Mucosa of rectum (tissue), 2 donors: Measurements from ENCODE around the gene TBC1D16.

ENCODE experiments used
- H3K27ac ChIP-seq, 2 donors: one replicate each; pipeline ENCODE4 v1.7.0; 2013; ENCODE audit warnings: inconsistent platforms in 2 of 2, low read depth in 2 of 2, low read length in 2 of 2
- H3K27me3 ChIP-seq, 2 donors: one replicate each; pipeline ENCODE4 v1.7.0; 2013; ENCODE audit warnings: low read length in 2 of 2; ENCODE audit not compliant: control insufficient read depth in 2 of 2, insufficient read depth in 2 of 2
- H3K36me3 ChIP-seq, 2 donors: one replicate each; pipeline ENCODE4 v1.7.0; 2013; ENCODE audit warnings: low read length in 2 of 2; ENCODE audit not compliant: control insufficient read depth in 2 of 2, insufficient read depth in 2 of 2
- H3K4me1 ChIP-seq, 2 donors: one replicate each; pipeline ENCODE4 v1.7.0; 2013; ENCODE audit warnings: low read length in 2 of 2, mild to moderate bottlenecking in 1 of 2; ENCODE audit not compliant: control insufficient read depth in 2 of 2, insufficient read depth in 2 of 2
- H3K4me3 ChIP-seq, 2 donors: one replicate each; pipeline ENCODE4 v1.7.0; 2013; ENCODE audit warnings: low read length in 2 of 2
- H3K9ac ChIP-seq, 2 donors: one replicate each; pipeline ENCODE4 v1.7.0; 2013; ENCODE audit warnings: low read length in 2 of 2, low read depth in 1 of 2, mild to moderate bottlenecking in 1 of 2
- H3K9me3 ChIP-seq, 2 donors: one replicate each; pipeline ENCODE4 v1.7.0; 2013; ENCODE audit warnings: low read length in 2 of 2; ENCODE audit not compliant: control insufficient read depth in 2 of 2
- donor health status: healthy.
- donor health status: Normal muscosa, but diverticular disease.

Gene TBC1D16

GRCh38 chr17:79891113-79891730 is 144.4 kb downstream of the TBC1D16 start:
- no peaks in the 10 kb centered on the region for H3K9me3 ChIP-seq
- no peaks in the 10 kb centered on the region for H3K36me3 ChIP-seq
- H3K4me3 ChIP-seq = no peak overlapping the region
- H3K27me3 ChIP-seq = peaks cover 0 to 2% of the 10 kb centered on the region in 2 donors
- H3K27ac ChIP-seq = no peak overlapping the region
- no peak overlapping the region for H3K9ac ChIP-seq
- H3K4me1 ChIP-seq = peaks cover 8 to 13% of the 10 kb centered on the region in 2 donors

- peaks cover 0 to 2% of the 10 kb centered on the region in 2 donors for H3K27me3 ChIP-seq
- no peaks in the 10 kb centered on the region for H3K9me3 ChIP-seq
- H3K27ac ChIP-seq = no peak overlapping the region
- no peak overlapping the region for H3K9ac ChIP-seq
- peaks cover 8 to 13% of the 10 kb centered on the region in 2 donors for H3K4me1 ChIP-seq
- H3K36me3 ChIP-seq = no peaks in the 10 kb centered on the region
- H3K4me3 ChIP-seq = no peak overlapping the region
Observed at GRCh38 chr17:79890706-79891105, 145.0 kb downstream of the TBC1D16 start.

- H3K27ac ChIP-seq = no peak overlapping the region
- peaks cover 8 to 13% of the 10 kb centered on the region in 2 donors for H3K4me1 ChIP-seq
- H3K36me3 ChIP-seq = no peaks in the 10 kb centered on the region
- H3K9me3 ChIP-seq = no peaks in the 10 kb centered on the region
- peaks cover 0 to 2% of the 10 kb centered on the region in 2 donors for H3K27me3 ChIP-seq
- no peak overlapping the region for H3K4me3 ChIP-seq
- no peak overlapping the region for H3K9ac ChIP-seq
Observed at GRCh38 chr17:79888811-79889634, 146.6 kb downstream of the TBC1D16 start.

GRCh38 chr17:79888009-79888540 is 147.6 kb downstream of the TBC1D16 start:
- peaks cover 0 to 2% of the 10 kb centered on the region in 2 donors for H3K27me3 ChIP-seq
- H3K27ac ChIP-seq = no peak overlapping the region
- H3K4me1 ChIP-seq = peaks cover 8 to 13% of the 10 kb centered on the region in 2 donors
- no peak overlapping the region for H3K4me3 ChIP-seq
- no peaks in the 10 kb centered on the region for H3K36me3 ChIP-seq
- H3K9me3 ChIP-seq = no peaks in the 10 kb centered on the region
- H3K9ac ChIP-seq = no peak overlapping the region

GRCh38 chr17:79887451-79887991 is 148.2 kb downstream of the TBC1D16 start:
- no peaks in the 10 kb centered on the region for H3K9me3 ChIP-seq
- H3K9ac ChIP-seq = no peak overlapping the region
- H3K36me3 ChIP-seq = no peaks in the 10 kb centered on the region
- H3K4me3 ChIP-seq = no peak overlapping the region
- peaks cover 0 to 2% of the 10 kb centered on the region in 2 donors for H3K27me3 ChIP-seq
- H3K4me1 ChIP-seq = peaks cover 3 to 7% of the 10 kb centered on the region in 2 donors
- no peak overlapping the region for H3K27ac ChIP-seq

GRCh38 chr17:79883202-79883601 is 152.5 kb downstream of the TBC1D16 start:
- H3K9ac ChIP-seq = no peak overlapping the region
- H3K27ac ChIP-seq = no peak overlapping the region
- no peaks in the 10 kb centered on the region for H3K36me3 ChIP-seq
- no peaks in the 10 kb centered on the region for H3K4me1 ChIP-seq
- no peaks in the 10 kb centered on the region for H3K9me3 ChIP-seq
- no peak overlapping the region for H3K4me3 ChIP-seq
- H3K27me3 ChIP-seq = no peaks in the 10 kb centered on the region
